ENCODE results near the gene TBCB.
A peak's percentile ranks its signal among the peaks of the same experiment; 100 is the strongest.

GRCh38 chr19:36139473-36140303 is 24.4 kb downstream of the TBCB start, which contains the start of gene CAPNS1:
- TF ChIP-seq POLR2A (IDR thresholded peaks at IDR 0.05) (peak; percentile 91), POLR2AphosphoS5 (IDR thresholded peaks at IDR 0.05) (peak; percentile 61 to 93 (median 80))
- TF ChIP-seq, protein P1, sequence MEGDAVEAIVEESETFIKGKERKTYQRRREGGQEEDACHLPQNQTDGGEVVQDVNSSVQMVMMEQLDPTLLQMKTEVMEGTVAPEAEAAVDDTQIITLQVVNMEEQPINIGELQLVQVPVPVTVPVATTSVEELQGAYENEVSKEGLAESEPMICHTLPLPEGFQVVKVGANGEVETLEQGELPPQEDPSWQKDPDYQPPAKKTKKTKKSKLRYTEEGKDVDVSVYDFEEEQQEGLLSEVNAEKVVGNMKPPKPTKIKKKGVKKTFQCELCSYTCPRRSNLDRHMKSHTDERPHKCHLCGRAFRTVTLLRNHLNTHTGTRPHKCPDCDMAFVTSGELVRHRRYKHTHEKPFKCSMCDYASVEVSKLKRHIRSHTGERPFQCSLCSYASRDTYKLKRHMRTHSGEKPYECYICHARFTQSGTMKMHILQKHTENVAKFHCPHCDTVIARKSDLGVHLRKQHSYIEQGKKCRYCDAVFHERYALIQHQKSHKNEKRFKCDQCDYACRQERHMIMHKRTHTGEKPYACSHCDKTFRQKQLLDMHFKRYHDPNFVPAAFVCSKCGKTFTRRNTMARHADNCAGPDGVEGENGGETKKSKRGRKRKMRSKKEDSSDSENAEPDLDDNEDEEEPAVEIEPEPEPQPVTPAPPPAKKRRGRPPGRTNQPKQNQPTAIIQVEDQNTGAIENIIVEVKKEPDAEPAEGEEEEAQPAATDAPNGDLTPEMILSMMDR (IDR thresholded peaks at IDR 0.05) = no peak
